NK-92 treated with Interleukin-12 subunit alpha and Interleukin-12 subunit beta, amount 100 ng/mL, for 24 hours (cell line): ENCODE results near the gene KLHL36.
"Not testable (repeated sequence)": the region's sequence is repeated elsewhere in the genome, so short reads cannot be mapped to it uniquely, and the experiment has no call there.

Experiments used
- DNase-seq: peaks from one replicate; lab custom pipeline; 2025; lab: John Stamatoyannopoulos, UW

The KLHL36 gene

GRCh38 chr16:84616515-84616914 lies 31.8 kb upstream of the KLHL36 start:
- DNase-seq = no peak

- peak; percentile 36 for DNase-seq
These were observed 31.1 kb upstream of the KLHL36 start for GRCh38 chr16:84617041-84617790.

GRCh38 chr16:84617791-84618580 lies 30.3 kb upstream of the KLHL36 start, which contains the start of gene COTL1:
Gene COTL1, minus strand, starts transcription at chr16:84618078. Its CDS starts 164 bp downstream, at chr16:84617914.
- peak; percentile 90 for DNase-seq

GRCh38 chr16:84618581-84619460 lies 29.5 kb upstream of the KLHL36 start:
- no peak for DNase-seq

- not testable (repeated sequence) for DNase-seq
These were observed 27.4 kb upstream of the KLHL36 start for GRCh38 chr16:84620913-84621312.

- DNase-seq = no peak
These were observed 22.8 kb upstream of the KLHL36 start for GRCh38 chr16:84625556-84625955.

- no peak for DNase-seq
These were observed 20.0 kb upstream of the KLHL36 start for GRCh38 chr16:84628226-84628731.

GRCh38 chr16:84629580-84629979 lies 18.7 kb upstream of the KLHL36 start:
- DNase-seq = no peak

- DNase-seq = no peak
These were observed 18.3 kb upstream of the KLHL36 start for GRCh38 chr16:84630009-84630408.

GRCh38 chr16:84630446-84631152 lies 17.7 kb upstream of the KLHL36 start:
- no peak for DNase-seq

GRCh38 chr16:84631153-84631466 lies 17.2 kb upstream of the KLHL36 start:
- no peak for DNase-seq

- no peak for DNase-seq
These were observed 16.4 kb upstream of the KLHL36 start for GRCh38 chr16:84631886-84632285.

- not testable (repeated sequence) for DNase-seq
These were observed 15.4 kb upstream of the KLHL36 start for GRCh38 chr16:84632862-84633261.

GRCh38 chr16:84633622-84634021 lies 14.7 kb upstream of the KLHL36 start:
- DNase-seq = no peak

GRCh38 chr16:84635702-84636101 lies 12.6 kb upstream of the KLHL36 start:
- no peak for DNase-seq

- no peak for DNase-seq
These were observed 10.6 kb upstream of the KLHL36 start for GRCh38 chr16:84637709-84638108.

GRCh38 chr16:84638231-84638806 lies 10.0 kb upstream of the KLHL36 start:
- DNase-seq = no peak

- no peak for DNase-seq
These were observed 8.2 kb upstream of the KLHL36 start for GRCh38 chr16:84640145-84640544.

- DNase-seq = no peak
These were observed 6.5 kb upstream of the KLHL36 start for GRCh38 chr16:84641643-84642358.

- DNase-seq = no peak
These were observed 5.1 kb upstream of the KLHL36 start for GRCh38 chr16:84643180-84643583.

- no peak for DNase-seq
These were observed 4.6 kb upstream of the KLHL36 start for GRCh38 chr16:84643674-84644073.
